ENCODE measurements around the gene EFEMP2. TPM values are rescaled to one million over a fixed set of nuclear protein-coding genes. Genes with fewer than 3 reads are reported as not detected.

EFEMP2 gene
- total and polyA plus RNA-seq, 2 donors (not counting 1 experiment from before 2014, with no cell fraction given) = 9.5 to 14.7 TPM

- DNase-seq (peak; percentile 96), ATAC-seq (ENCODE audit: low read depth) (peak; percentile 25)
- Mint-ChIP-seq H3K4me3 (peak within 1 kb of the TSS; percentile 92), H3K27ac (peak within 1 kb of the TSS; percentile 98), H3K4me1 (peaks cover 38% of the 10 kb centered on the region), H3K9me3 (ENCODE audit: insufficient read depth) (no peaks in the 10 kb centered on the region), H3K27me3 (no peaks in the 10 kb centered on the region)
- ChIA-PET POLR2A (interaction anchor here (0.8 to 4.8 kb wide), 17 partner anchors 10 to 743 kb away, joined by 3 to 65 read pairs (median 8); partner anchors contain the start of genes BANF1, C11orf68, CCDC85B and EIF1AD), CTCF (interaction anchor here (0.5 to 8.6 kb wide), 32 partner anchors 10 to 529 kb away, joined by 3 to 244 read pairs (median 4); partner anchors contain the start of genes AP5B1, BANF1, C11orf68 and CCDC85B)
- Histone ChIP-seq H3K79me2 (ENCODE audit: control insufficient read depth, insufficient read depth, low read length) (peaks cover 50% of the 10 kb centered on the region), H3K4me1 (ENCODE audit: control insufficient read depth in 2 of 2, insufficient read depth in 2 of 2, low read length in 2 of 2) (peaks cover 27 to 46% of the 10 kb centered on the region in 2 donors), H3K4me2 (replicated peaks; ENCODE audit: low read depth, low read length, poor library complexity, severe bottlenecking) (peak within 1 kb of the TSS; percentile 94), H3K27ac (ENCODE audit: low read length in 2 of 2) (peak within 1 kb of the TSS; percentile 77 to 89), H3K9me3 (ENCODE audit: control extremely low read depth in 1 of 3, control insufficient read depth in 2 of 3, insufficient read depth in 1 of 3, low read length in 2 of 3) (no peaks in the 10 kb centered on the region), H3K27me3 (replicated peaks in 1 of 4; ENCODE audit: control extremely low read depth in 1 of 4, control insufficient read depth in 3 of 4, insufficient read depth in 4 of 4, low read length in 3 of 4) (no peaks in the 10 kb centered on the region), H3K9ac (ENCODE audit: low read length) (peak within 1 kb of the TSS; percentile 79), H2AFZ (ENCODE audit: insufficient read depth, low read depth, low read length, poor library complexity, severe bottlenecking) (peak within 1 kb of the TSS; percentile 85), H3K4me3 (ENCODE audit: control extremely low read depth in 1 of 5, extremely low read depth in 1 of 5, insufficient read depth in 1 of 5, low read depth in 2 of 5, low read length in 4 of 5) (peak within 1 kb of the TSS; percentile 81 to 98 (median 95)), H4K20me1 (ENCODE audit: control insufficient read depth, insufficient read depth, low read length, poor library complexity, severe bottlenecking) (peaks cover 56% of the 10 kb centered on the region), H3K36me3 (replicated peaks in 1 of 2; ENCODE audit: control extremely low read depth in 1 of 2, control insufficient read depth in 1 of 2, extremely low read depth in 1 of 2, insufficient read depth in 2 of 2, low read length in 1 of 2) (peaks cover 0 to 53% of the 10 kb centered on the region in 2 experiments)
- WGBS (ENCODE audit: insufficient coverage) = under 1% methylated on average over 78 of the region's 78 CpGs
- TF ChIP-seq EZH2 (IDR thresholded peaks at IDR 0.05; ENCODE audit: borderline replicate concordance, insufficient read depth, low read depth, low read length, poor library complexity, severe bottlenecking) (no peak), CTCF (IDR thresholded peaks at IDR 0.05) (peak; percentile 96)
- intact Hi-C loops (cut with micrococcal nuclease) = loop anchor here (1.0 kb wide), 3 partner anchors 24 to 129 kb away; partner anchors contain the start of gene FIBP
Observed at GRCh38 chr11:65860278-65861164, 12.1 kb downstream of the EFEMP2 start, which contains the start of gene MUS81. Gene MUS81, plus strand, starts transcription at chr11:65860433. Its CDS starts 321 bp downstream, at chr11:65860754.

Measured in B cell (primary cell).